Body of pancreas (tissue), 4 donors: ENCODE results near the gene KIAA0825.

Experiments used
- CTCF ChIP-seq, 7 experiments: fragments of 450-650 bp in 4 of 7; fragments of 200-600 bp in 3 of 7; sonication (generic) in 3 of 7; IDR thresholded peaks; one replicate each; pipeline ENCODE4 v1.5.1; 2016 to 2019; ENCODE audit warnings: antibody characterized with exemption in 7 of 7
- POLR2A ChIP-seq, 3 donors: fragments of 450-650 bp; IDR thresholded peaks; one replicate each; pipeline ENCODE4 v1.6.1; 2016; ENCODE audit warnings: antibody characterized with exemption in 3 of 3, mild to moderate bottlenecking in 2 of 3

DNA sequence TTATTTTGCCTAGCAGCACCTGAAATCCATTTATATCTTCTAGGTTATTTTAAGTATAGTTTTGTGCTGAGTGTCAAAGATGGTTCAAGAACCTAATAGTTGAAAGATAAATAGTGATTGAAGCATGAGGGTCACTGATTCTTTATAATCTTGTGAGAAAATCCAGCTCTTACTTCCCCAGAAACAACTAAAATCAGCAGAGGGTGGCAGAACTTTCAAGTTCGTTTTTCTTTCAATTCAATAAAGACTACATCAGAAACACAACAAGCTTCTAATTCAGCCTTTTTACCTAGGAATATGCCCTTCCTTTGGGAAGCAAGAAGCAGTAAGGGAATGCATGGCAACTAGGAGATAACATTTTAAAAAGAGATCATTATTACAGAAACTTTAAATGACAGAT, 202.6 kb downstream of the KIAA0825 start:
- TF ChIP-seq CTCF (IDR thresholded peaks at IDR 0.05) (no peak), POLR2A (IDR thresholded peaks at IDR 0.05) (no peak)
